Measurements from ENCODE around the gene HIRIP3.
"Not testable (repeated sequence)": the region's sequence is repeated elsewhere in the genome, so short reads cannot be mapped to it uniquely, and the experiment has no call there.

HIRIP3 gene

GRCh38 chr16:30016555-30017276 is 21.3 kb upstream of the HIRIP3 start:
- no peak for DNase-seq (ENCODE audit: low read depth)

- not testable (repeated sequence) for DNase-seq (ENCODE audit: low read depth)
These were observed 20.0 kb upstream of the HIRIP3 start for GRCh38 chr16:30015450-30015849.

GRCh38 chr16:30012598-30012997 is 17.2 kb upstream of the HIRIP3 start:
- DNase-seq (ENCODE audit: low read depth): not testable (repeated sequence)

- DNase-seq (ENCODE audit: low read depth): no peak
These were observed 16.5 kb upstream of the HIRIP3 start for GRCh38 chr16:30011714-30012504.

- no peak for DNase-seq (ENCODE audit: low read depth)
These were observed 15.7 kb upstream of the HIRIP3 start, which contains the start of gene DOC2A for GRCh38 chr16:30010844-30011713. Gene DOC2A, minus strand, starts transcription at chr16:30011027. Its CDS starts 805 bp downstream, at chr16:30010222.

GRCh38 chr16:30009990-30010843 is 14.8 kb upstream of the HIRIP3 start:
- no peak for DNase-seq (ENCODE audit: low read depth)

GRCh38 chr16:30009085-30009862 is 13.9 kb upstream of the HIRIP3 start:
- DNase-seq (ENCODE audit: low read depth): no peak

GRCh38 chr16:30007378-30007895 is 12.0 kb upstream of the HIRIP3 start:
- no peak for DNase-seq (ENCODE audit: low read depth)

- DNase-seq (ENCODE audit: low read depth): no peak
These were observed 11.4 kb upstream of the HIRIP3 start for GRCh38 chr16:30006659-30007377.

GRCh38 chr16:30006095-30006473 is 10.7 kb upstream of the HIRIP3 start:
- no peak for DNase-seq (ENCODE audit: low read depth)

- no peak for DNase-seq (ENCODE audit: low read depth)
These were observed 10.1 kb upstream of the HIRIP3 start for GRCh38 chr16:30005341-30006094.

- DNase-seq (ENCODE audit: low read depth): no peak
These were observed 9.4 kb upstream of the HIRIP3 start for GRCh38 chr16:30004811-30005242.

GRCh38 chr16:30004424-30004776 is 9.0 kb upstream of the HIRIP3 start:
- no peak for DNase-seq (ENCODE audit: low read depth)

GRCh38 chr16:30003670-30004423 is 8.4 kb upstream of the HIRIP3 start:
- no peak for DNase-seq (ENCODE audit: low read depth)

- no peak for DNase-seq (ENCODE audit: low read depth)
These were observed 7.4 kb upstream of the HIRIP3 start for GRCh38 chr16:30002614-30003346.

- no peak for DNase-seq (ENCODE audit: low read depth)
These were observed 5.6 kb upstream of the HIRIP3 start for GRCh38 chr16:30000735-30001631.
